K562 (cell line): ENCODE results near the gene FAM89B. TPM values are rescaled to one million over a fixed set of nuclear protein-coding genes. Genes with fewer than 3 reads are reported as not detected.

Source experiments
- BACH1 ChIP-seq: fragments of 200-800 bp; sonication (Bioruptor generic); IDR thresholded peaks from 2 replicates; pipeline ENCODE4 v1.6.1; 2016; ENCODE audit warnings: missing genetic modification characterization, missing compliant biosample characterization
- MED1 ChIP-seq: sonication (generic); formaldehyde crosslinking; IDR thresholded peaks from 2 replicates; pipeline ENCODE4 v1.8.1; 2023; ENCODE audit warnings: missing genetic modification reagents, borderline replicate concordance
- NCOR1 ChIP-seq: fragments of 450-650 bp; IDR thresholded peaks from 2 replicates; pipeline ENCODE4 v1.6.1; 2016; ENCODE audit warnings: mild to moderate bottlenecking, moderate library complexity
- NEUROD1 ChIP-seq: fragments of 150-350 bp; IDR thresholded peaks from 2 replicates; pipeline ENCODE4 v1.6.1; 2014; ENCODE audit warnings: borderline replicate concordance, low read length, low read depth; ENCODE audit not compliant: partially characterized antibody
- SPI1 ChIP-seq: IDR thresholded peaks from 2 replicates; pipeline ENCODE4 v1.6.1; 2011; ENCODE audit warnings: low read depth, low read length, control low read depth, borderline replicate concordance
- TBP ChIP-seq: optimal IDR thresholded peaks from 2 replicates; pipeline ENCODE3; 2011; ENCODE audit warnings: low read depth, low read length, improper control_type of control experiment
- TCF7 ChIP-seq: sonication (generic); IDR thresholded peaks from 2 replicates; pipeline ENCODE4 v1.6.1; 2016; ENCODE audit warnings: antibody characterized with exemption, borderline replicate concordance
- ZBTB34 ChIP-seq: fragments of 250-450 bp; sonication (Bioruptor Pico); IDR thresholded peaks from 2 replicates; pipeline ENCODE4 v1.8.0; 2021; ENCODE audit warnings: mild to moderate bottlenecking, moderate library complexity
- ZFP91 ChIP-seq: sonication (generic); formaldehyde crosslinking; IDR thresholded peaks from 2 replicates; pipeline ENCODE4 v1.8.0; 2022; ENCODE audit warnings: mild to moderate bottlenecking, missing genetic modification reagents
- polyA plus RNA-seq, 8 experiments: library from polyadenylated mRNA; depleted of rRNA in 4 of 8; stranded (reverse) in 5 of 8; unstranded in 3 of 8; fragments of >200 nt; fragmentation: Nextera tagmentation in 2 of 8; fragmentation: Illumina TruSeq in 1 of 8; extraction: Ambion mirVana in 2 of 8; extraction: Trizol in 1 of 8; gene quantifications; 2 replicates each; pipeline versions ENCODE4 v1.2.1 to v1.2.3, GENCODE V29; 2011 to 2014; ENCODE audit warnings: inconsistent platforms in 1 of 8, missing spikeins in 1 of 8
- total RNA-seq, 7 experiments: library from RNA; depleted of rRNA in 6 of 7; stranded (reverse); fragments of >200 nt in 6 of 7; fragmentation: Illumina TruSeq in 2 of 7; extraction: Trizol in 2 of 7; gene quantifications; 2 replicates each; pipeline versions ENCODE4 v1.2.1 to v1.2.3, GENCODE V29; 2011 to 2021; ENCODE audit warnings: low replicate concordance in 1 of 7
- TF ChIP-seq, protein P1 (sequence below): sonication (generic); formaldehyde crosslinking; IDR thresholded peaks from 2 replicates; pipeline ENCODE4 v1.8.0; 2022; ENCODE audit warnings: mild to moderate bottlenecking, missing genetic modification reagents, borderline replicate concordance
- TF ChIP-seq, protein P2 (sequence below), 2 experiments: fragments of 450-650 bp in 1 of 2; IDR thresholded peaks; 2 replicates each; pipeline ENCODE4 v1.6.1; 2011 to 2017; ENCODE audit warnings: low read depth in 2 of 2, antibody characterized with exemption in 1 of 2, borderline replicate concordance in 1 of 2, low read length in 1 of 2, mild to moderate bottlenecking in 1 of 2, mixed read lengths in 1 of 2; ENCODE audit not compliant: control insufficient read depth in 1 of 2
- TF ChIP-seq, protein P3 (sequence below): fragments of 250-450 bp; sonication (Bioruptor Pico); IDR thresholded peaks from 2 replicates; pipeline ENCODE4 v1.8.0; 2022; ENCODE audit warnings: inconsistent platforms, mild to moderate bottlenecking, moderate library complexity, borderline replicate concordance
- TF ChIP-seq, protein P4 (sequence below): fragments of 450-650 bp; formaldehyde crosslinking; IDR thresholded peaks from 2 replicates; pipeline ENCODE4 v1.4.0; 2020; ENCODE audit warnings: mild to moderate bottlenecking, moderate library complexity

The FAM89B gene
- total and polyA plus RNA-seq, 9 of the 15 experiments (the other 6 are each of a cell fraction or from before 2014, with no cell fraction given): 0.32 to 27.6 (median 11.9) TPM

GRCh38 chr11:65546217-65546958, 25.9 kb upstream of the FAM89B start (continued):
- TF ChIP-seq ZFP91 (CRISPR knock-in tag): no peak
- TF ChIP-seq, protein P1, sequence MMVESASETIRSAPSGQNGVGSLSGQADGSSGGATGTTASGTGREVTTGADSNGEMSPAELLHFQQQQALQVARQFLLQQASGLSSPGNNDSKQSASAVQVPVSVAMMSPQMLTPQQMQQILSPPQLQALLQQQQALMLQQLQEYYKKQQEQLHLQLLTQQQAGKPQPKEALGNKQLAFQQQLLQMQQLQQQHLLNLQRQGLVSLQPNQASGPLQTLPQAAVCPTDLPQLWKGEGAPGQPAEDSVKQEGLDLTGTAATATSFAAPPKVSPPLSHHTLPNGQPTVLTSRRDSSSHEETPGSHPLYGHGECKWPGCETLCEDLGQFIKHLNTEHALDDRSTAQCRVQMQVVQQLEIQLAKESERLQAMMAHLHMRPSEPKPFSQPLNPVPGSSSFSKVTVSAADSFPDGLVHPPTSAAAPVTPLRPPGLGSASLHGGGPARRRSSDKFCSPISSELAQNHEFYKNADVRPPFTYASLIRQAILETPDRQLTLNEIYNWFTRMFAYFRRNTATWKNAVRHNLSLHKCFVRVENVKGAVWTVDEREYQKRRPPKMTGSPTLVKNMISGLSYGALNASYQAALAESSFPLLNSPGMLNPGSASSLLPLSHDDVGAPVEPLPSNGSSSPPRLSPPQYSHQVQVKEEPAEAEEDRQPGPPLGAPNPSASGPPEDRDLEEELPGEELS (CRISPR knock-in tag): no peak
- peak; percentile 5 for TF ChIP-seq NEUROD1
- TF ChIP-seq, protein P2, sequence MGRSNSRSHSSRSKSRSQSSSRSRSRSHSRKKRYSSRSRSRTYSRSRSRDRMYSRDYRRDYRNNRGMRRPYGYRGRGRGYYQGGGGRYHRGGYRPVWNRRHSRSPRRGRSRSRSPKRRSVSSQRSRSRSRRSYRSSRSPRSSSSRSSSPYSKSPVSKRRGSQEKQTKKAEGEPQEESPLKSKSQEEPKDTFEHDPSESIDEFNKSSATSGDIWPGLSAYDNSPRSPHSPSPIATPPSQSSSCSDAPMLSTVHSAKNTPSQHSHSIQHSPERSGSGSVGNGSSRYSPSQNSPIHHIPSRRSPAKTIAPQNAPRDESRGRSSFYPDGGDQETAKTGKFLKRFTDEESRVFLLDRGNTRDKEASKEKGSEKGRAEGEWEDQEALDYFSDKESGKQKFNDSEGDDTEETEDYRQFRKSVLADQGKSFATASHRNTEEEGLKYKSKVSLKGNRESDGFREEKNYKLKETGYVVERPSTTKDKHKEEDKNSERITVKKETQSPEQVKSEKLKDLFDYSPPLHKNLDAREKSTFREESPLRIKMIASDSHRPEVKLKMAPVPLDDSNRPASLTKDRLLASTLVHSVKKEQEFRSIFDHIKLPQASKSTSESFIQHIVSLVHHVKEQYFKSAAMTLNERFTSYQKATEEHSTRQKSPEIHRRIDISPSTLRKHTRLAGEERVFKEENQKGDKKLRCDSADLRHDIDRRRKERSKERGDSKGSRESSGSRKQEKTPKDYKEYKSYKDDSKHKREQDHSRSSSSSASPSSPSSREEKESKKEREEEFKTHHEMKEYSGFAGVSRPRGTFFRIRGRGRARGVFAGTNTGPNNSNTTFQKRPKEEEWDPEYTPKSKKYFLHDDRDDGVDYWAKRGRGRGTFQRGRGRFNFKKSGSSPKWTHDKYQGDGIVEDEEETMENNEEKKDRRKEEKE (IDR thresholded peaks at IDR 0.05; ENCODE audit: borderline replicate concordance in 1 of 2, control insufficient read depth in 1 of 2, low read depth in 2 of 2, low read length in 1 of 2): no peak
- TF ChIP-seq SPI1: no peak
- TF ChIP-seq NCOR1: no peak
- TF ChIP-seq, protein P3, sequence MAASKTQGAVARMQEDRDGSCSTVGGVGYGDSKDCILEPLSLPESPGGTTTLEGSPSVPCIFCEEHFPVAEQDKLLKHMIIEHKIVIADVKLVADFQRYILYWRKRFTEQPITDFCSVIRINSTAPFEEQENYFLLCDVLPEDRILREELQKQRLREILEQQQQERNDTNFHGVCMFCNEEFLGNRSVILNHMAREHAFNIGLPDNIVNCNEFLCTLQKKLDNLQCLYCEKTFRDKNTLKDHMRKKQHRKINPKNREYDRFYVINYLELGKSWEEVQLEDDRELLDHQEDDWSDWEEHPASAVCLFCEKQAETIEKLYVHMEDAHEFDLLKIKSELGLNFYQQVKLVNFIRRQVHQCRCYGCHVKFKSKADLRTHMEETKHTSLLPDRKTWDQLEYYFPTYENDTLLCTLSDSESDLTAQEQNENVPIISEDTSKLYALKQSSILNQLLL (CRISPR knock-in tag): no peak
- no peak for TF ChIP-seq ZBTB34 (CRISPR knock-in tag)
- no peak for TF ChIP-seq MED1
- no peak for TF ChIP-seq BACH1 (tag)
- TF ChIP-seq TCF7: no peak
- TF ChIP-seq, protein P4, sequence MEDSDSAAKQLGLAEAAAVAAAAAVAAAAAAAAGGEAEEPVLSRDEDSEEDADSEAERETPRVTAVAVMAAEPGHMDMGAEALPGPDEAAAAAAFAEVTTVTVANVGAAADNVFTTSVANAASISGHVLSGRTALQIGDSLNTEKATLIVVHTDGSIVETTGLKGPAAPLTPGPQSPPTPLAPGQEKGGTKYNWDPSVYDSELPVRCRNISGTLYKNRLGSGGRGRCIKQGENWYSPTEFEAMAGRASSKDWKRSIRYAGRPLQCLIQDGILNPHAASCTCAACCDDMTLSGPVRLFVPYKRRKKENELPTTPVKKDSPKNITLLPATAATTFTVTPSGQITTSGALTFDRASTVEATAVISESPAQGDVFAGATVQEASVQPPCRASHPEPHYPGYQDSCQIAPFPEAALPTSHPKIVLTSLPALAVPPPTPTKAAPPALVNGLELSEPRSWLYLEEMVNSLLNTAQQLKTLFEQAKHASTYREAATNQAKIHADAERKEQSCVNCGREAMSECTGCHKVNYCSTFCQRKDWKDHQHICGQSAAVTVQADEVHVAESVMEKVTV: no peak
- TF ChIP-seq TBP: peak; percentile 19
